Measurements from ENCODE around the gene SCLY.

SCLY gene

DNA sequence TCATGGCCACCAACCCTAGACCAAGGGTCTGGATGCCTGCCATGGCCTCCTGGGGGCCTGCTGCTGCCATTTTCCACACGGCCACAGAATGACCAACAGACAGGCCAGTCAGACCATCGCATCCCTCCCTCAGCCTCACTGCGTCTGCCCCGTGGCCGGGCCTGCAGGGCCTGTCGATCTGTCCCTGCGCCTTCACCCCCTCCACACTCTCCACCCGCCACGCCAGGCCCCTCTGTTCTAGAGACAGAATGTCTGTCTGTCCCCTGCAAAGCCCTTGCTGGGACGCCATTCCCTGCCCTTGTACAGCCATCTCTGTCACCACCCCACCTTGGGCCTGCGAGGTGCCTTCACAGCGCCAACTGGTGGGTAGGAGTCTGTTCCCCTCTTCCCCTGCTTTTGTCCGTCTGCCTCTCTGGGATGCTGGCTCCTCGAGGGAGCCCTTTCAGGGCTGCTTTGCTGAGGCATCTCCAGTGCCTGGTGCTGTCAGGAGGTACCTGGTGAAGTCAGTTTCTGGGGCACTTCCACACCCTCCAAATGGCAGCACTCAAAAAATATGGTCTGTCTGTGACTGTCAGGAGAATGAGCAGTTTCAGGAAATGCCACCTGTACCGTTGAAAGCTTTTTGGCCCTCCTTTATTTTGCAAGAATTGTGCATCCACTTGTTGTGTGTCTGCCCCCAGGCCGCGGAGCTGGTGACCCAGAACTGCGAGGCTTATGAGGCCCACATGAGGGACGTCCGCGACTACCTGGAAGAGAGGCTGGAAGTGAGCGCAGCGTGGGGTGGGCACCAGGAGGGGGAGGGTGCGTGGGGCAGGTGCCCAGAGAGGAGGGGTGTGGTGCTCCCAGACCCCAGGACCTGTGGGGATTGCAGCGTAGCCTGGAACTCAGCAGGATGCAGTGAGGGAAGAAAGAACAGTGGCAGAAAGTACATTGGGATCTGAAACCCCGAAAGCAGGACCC lies 32.7 kb downstream of the SCLY start:
- Histone ChIP-seq H3K9me3 (ENCODE audit: control insufficient read depth, insufficient read depth, low read length) (no peaks in the 10 kb centered on the region), H3K36me3 (ENCODE audit: insufficient read depth, low read length) (no peaks in the 10 kb centered on the region; the same call in 1 of the 2 replicates), H3K9ac (ENCODE audit: low read depth, low read length) (no peak overlapping the region), H3K4me1 (ENCODE audit: insufficient read depth, low read length) (peaks cover 9% of the 10 kb centered on the region)

DNA sequence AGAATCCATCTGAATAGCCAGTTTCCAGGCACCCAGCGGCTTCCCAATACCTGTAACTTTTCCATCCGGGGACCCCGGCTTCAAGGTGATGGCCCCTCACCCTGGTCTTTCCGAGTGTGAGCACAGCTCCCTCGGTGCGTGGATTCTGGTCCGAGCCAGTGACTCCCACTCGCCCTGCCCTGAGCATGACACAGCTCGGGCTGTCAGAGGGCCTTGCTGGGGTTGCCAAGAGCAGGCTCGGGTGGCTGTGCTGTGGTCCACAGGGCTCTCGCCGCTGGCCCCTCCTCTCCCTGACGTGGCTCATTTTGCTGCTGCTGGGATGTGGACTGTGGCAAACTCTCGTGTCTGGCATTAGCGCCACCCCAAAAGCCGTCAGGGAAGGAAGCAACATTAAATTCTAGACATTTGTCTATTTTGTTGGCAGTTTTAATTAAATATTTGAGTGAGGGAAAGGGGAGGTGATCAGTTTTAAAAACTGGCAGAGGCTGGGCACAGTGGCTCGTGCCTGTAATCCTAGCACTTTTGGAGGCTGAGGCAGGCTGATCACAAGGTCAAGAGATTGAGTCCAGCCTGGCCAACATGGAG lies 33.7 kb downstream of the SCLY start:
- Histone ChIP-seq H3K36me3 (ENCODE audit: insufficient read depth, low read length) (no peaks in the 10 kb centered on the region; the same call in 1 of the 2 replicates), H3K4me1 (ENCODE audit: insufficient read depth, low read length) (peaks cover 13% of the 10 kb centered on the region), H3K9me3 (ENCODE audit: control insufficient read depth, insufficient read depth, low read length) (no peaks in the 10 kb centered on the region), H3K9ac (ENCODE audit: low read depth, low read length) (no peak overlapping the region)

DNA sequence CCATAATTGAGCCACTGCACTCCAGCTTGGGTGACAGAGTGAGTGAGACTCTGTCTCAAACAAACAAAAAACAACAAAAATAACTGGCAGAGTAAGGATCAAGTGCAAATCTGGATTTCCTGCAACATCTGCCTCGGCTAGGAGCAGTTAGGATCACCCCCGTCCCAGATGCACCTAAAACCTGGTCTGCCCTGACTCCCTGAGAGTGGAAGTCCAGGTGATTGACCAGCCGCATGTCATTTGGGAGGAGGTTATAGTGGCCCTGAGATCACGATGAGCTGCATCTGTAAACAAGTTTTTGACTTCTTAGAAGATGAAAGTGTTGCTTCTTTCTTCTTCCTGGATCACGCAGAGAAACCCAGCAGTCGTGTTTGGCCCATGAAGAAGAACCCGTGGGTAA lies 34.3 kb downstream of the SCLY start:
- Histone ChIP-seq H3K9me3 (ENCODE audit: control insufficient read depth, insufficient read depth, low read length) (no peaks in the 10 kb centered on the region), H3K9ac (ENCODE audit: low read depth, low read length) (no peak overlapping the region), H3K36me3 (ENCODE audit: insufficient read depth, low read length) (no peaks in the 10 kb centered on the region; the same call in 1 of the 2 replicates), H3K4me1 (ENCODE audit: insufficient read depth, low read length) (peaks cover 13% of the 10 kb centered on the region)

DNA sequence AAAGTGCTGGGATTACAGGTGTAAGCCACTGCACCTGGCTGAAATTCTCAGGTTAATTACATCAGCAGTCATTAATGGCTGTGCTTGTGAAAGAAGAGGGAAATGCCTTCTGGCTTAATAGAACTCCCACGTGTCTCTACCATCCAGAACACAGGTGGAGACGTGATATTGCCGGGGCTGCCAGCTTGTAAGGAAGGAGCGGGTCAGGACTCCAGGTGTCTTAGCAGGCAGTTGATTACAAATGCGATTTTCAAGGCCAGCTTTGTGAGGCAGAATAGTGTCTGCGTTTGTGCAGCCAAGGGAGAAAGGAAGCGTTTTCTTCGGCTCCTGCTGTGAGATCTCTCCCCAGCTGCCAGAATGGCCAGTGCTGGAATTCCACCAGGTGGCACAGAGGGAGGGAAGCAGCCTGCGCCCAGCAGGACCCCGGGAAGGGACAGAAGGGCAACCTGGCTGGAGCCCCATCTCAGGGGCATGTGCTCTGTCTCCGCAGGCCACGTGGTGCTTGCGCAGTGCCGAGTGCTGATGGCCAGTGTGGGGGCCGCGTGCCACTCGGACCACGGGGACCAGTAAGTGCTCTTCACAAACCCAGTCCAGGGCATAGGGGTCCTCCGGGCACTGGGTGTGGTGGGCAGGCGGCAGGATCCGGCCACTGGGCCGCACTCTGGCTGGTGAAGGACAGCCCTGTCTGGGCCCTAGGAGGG lies 35.7 kb downstream of the SCLY start:
- no peak overlapping the region for H3K9ac ChIP-seq (ENCODE audit: low read depth, low read length)
- peaks cover 13% of the 10 kb centered on the region for H3K4me1 ChIP-seq (ENCODE audit: insufficient read depth, low read length)
- no peaks in the 10 kb centered on the region for H3K9me3 ChIP-seq (ENCODE audit: control insufficient read depth, insufficient read depth, low read length)
- no peaks in the 10 kb centered on the region; the same call in 1 of the 2 replicates for H3K36me3 ChIP-seq (ENCODE audit: insufficient read depth, low read length)

DNA sequence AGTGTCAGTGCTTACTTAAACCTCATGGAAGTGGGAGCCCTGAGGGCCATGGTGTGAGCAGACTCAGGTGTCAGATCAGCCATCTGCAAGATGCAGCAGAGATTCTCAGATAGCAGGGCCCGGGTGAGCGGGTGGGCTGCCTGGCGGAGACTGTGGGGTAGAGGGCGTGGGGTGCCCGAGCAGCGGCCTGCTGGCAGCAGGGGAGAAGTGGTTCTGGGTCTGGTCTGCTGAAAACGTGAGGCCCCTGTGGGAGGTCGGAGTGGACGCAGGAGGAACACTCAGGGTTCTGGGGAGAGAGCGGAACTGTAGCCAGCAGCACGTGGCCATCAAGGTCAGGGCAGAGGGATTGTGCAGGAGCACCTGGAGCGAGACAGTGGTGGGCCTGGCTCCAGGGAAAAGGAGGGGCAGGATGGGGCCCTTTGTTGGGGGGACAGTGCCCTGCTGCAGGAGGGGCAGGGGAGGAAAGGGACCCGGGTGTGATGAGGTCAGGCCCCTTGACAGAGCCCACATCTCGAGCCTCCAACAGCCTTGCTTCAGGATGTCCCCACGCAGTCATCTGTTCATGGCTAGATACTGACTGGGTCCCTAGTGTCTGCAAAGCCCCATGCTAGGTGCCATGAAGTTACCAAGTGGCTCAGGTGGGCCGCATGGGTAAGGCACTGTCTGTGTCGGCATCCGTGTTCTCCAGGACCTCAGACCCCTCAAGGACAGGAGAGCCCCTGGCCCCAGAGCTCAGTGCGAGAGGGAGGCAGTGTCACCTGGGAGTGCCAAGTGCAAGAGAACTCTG lies 36.6 kb downstream of the SCLY start:
- H3K9ac ChIP-seq (ENCODE audit: low read depth, low read length), result no peak overlapping the region
- peaks cover 13% of the 10 kb centered on the region for H3K4me1 ChIP-seq (ENCODE audit: insufficient read depth, low read length)
- H3K36me3 ChIP-seq (ENCODE audit: insufficient read depth, low read length), result no peaks in the 10 kb centered on the region; the same call in 1 of the 2 replicates
- H3K9me3 ChIP-seq (ENCODE audit: control insufficient read depth, insufficient read depth, low read length), result no peaks in the 10 kb centered on the region

DNA sequence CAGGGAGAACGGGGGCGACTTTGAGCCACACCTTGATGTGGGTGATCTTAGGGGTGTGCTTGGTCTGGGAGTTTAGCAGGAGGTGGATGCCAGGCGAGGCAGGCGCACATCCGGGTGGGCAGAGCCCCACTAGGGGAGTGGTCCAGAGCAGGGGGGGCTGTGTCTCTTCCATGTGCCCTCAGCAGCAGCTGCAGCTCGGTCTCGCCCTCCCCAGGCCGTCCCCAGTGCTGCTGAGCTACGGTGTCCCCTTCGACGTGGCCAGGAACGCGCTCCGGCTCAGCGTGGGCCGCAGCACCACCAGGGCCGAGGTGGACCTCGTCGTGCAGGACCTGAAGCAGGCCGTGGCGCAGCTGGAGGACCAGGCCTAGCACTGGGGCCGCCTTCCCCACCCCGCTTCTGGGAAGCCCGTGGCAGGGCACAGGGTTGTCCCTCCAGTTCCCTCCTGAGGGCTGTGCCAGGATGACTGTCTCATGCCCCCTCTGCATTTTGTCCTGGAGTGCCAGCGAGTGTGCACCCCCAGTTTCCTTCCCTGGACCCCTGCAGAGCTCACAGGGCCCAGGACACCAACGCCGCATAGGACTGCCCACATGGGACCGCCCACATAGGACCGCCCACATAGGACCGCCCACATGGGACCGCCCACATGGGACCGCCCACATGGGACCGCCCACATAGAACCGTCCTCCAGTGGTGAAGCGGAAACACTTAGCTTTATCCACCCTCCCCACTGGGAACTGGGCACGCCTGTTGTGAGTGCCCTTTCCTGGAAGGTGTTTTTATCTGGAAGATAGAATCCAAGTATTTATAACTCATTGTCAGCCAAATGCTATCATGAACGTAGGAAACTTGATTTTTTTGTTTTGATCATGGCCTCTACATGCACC lies 37.4 kb downstream of the SCLY start:
- Histone ChIP-seq H3K4me1 (ENCODE audit: insufficient read depth, low read length) (peaks cover 13% of the 10 kb centered on the region), H3K9ac (ENCODE audit: low read depth, low read length) (no peak overlapping the region), H3K9me3 (ENCODE audit: control insufficient read depth, insufficient read depth, low read length) (no peaks in the 10 kb centered on the region), H3K36me3 (ENCODE audit: insufficient read depth, low read length) (no peaks in the 10 kb centered on the region; the same call in 1 of the 2 replicates)

DNA sequence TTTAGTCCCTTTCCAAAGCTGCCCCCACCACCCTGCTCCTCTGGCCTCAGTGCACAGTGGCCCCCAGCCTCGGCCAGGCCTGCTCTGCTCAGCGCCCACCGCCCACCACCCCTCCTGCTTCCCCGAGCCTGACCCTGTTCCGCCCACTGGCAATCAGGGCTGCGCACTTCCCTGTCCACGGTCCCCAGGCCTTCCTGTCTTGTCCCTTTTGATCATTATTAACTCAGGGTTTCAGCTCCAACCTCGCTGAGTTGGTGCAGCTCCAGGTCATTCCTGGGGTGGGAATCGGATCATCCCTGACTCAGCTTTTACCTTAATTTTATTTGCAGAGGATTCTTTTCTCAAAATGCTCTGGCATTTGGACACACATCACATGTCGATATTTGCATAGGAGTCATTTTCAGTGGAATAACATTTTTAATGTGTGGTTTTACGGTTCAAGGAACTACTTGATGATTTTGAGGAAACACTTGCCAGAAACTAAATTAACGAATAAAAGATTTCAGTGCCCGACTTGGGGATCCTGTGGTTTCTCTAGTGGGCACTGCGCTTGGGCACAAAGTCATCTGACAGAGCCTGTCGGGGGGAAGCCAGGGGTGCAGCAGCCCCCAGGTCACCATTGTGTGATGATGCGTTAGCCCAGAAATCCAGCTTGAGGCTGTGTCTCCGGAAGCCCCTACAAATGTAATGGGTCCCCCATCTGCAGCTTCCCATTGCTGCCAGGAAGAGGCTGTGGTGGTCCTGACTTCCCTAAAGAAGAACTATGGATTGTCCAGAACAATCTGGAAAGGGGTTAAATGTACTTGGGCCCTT lies 38.3 kb downstream of the SCLY start:
- Histone ChIP-seq H3K36me3 (ENCODE audit: insufficient read depth, low read length) (no peaks in the 10 kb centered on the region; the same call in 1 of the 2 replicates), H3K9me3 (ENCODE audit: control insufficient read depth, insufficient read depth, low read length) (no peaks in the 10 kb centered on the region), H3K9ac (ENCODE audit: low read depth, low read length) (no peak overlapping the region), H3K4me1 (ENCODE audit: insufficient read depth, low read length) (peaks cover 13% of the 10 kb centered on the region)

DNA sequence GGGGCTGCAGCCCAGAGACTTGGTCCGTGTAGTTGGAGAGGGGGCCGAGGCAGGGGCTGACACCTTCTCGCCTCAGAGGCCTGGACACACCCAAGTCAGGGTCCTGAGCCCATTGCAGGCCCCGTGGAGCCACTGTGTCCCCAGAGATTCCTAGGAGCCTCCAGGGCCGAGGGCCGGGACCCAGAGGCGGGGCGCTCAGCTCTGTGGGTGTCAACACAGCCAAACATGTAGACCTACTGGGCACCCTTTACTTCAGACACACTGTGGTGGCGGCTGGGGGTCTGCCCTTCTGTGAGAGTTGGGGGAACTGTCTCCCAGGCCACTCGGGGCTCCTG lies 38.9 kb downstream of the SCLY start:
- Histone ChIP-seq H3K4me1 (ENCODE audit: insufficient read depth, low read length) (peaks cover 13% of the 10 kb centered on the region), H3K9ac (ENCODE audit: low read depth, low read length) (no peak overlapping the region), H3K9me3 (ENCODE audit: control insufficient read depth, insufficient read depth, low read length) (no peaks in the 10 kb centered on the region), H3K36me3 (ENCODE audit: insufficient read depth, low read length) (no peaks in the 10 kb centered on the region; the same call in 1 of the 2 replicates)

DNA sequence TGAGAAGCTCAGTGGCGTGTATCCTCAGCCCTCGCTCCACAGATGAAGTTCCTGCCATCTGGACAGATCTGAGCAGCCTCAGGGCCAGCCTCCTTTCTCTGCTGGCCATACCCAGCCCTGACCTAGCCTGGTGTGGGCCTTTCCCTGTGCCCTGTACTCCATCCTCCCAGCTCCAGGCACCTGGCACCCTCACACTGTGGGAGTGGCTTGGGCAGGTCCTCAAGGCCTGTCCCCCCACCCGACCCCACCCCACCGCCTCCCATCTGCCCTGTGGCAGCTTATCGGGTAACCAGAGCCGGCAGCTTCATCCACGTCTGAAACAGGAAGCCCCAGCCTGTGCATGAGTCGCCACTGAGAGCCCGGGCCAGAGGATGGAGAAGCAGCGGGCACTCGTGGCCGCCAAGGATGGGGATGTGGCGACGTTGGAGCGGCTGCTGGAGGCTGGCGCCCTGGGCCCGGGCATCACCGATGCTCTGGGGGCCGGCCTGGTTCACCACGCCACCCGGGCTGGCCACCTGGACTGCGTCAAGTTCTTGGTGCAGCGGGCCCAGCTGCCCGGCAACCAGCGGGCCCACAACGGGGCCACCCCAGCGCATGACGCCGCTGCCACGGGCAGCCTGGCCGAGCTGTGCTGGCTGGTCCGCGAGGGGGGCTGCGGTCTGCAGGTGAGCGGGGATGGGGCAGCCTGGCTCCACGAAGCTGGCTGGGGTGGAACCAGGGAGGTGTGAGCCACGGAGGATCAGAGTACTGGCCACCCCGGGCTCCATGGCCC lies 39.4 kb downstream of the SCLY start, which contains the start of gene ESPNL:
TSS of gene ESPNL (plus strand) at position 292 of the 772 bp plus-strand sequence. CDS start at position 372, 80 bp downstream.
- Histone ChIP-seq H3K9me3 (ENCODE audit: control insufficient read depth, insufficient read depth, low read length) (no peaks in the 10 kb centered on the region), H3K36me3 (ENCODE audit: insufficient read depth, low read length) (no peaks in the 10 kb centered on the region; the same call in 1 of the 2 replicates), H3K9ac (ENCODE audit: low read depth, low read length) (no peak within 1 kb of the TSS), H3K4me1 (ENCODE audit: insufficient read depth, low read length) (peaks cover 13% of the 10 kb centered on the region)

DNA sequence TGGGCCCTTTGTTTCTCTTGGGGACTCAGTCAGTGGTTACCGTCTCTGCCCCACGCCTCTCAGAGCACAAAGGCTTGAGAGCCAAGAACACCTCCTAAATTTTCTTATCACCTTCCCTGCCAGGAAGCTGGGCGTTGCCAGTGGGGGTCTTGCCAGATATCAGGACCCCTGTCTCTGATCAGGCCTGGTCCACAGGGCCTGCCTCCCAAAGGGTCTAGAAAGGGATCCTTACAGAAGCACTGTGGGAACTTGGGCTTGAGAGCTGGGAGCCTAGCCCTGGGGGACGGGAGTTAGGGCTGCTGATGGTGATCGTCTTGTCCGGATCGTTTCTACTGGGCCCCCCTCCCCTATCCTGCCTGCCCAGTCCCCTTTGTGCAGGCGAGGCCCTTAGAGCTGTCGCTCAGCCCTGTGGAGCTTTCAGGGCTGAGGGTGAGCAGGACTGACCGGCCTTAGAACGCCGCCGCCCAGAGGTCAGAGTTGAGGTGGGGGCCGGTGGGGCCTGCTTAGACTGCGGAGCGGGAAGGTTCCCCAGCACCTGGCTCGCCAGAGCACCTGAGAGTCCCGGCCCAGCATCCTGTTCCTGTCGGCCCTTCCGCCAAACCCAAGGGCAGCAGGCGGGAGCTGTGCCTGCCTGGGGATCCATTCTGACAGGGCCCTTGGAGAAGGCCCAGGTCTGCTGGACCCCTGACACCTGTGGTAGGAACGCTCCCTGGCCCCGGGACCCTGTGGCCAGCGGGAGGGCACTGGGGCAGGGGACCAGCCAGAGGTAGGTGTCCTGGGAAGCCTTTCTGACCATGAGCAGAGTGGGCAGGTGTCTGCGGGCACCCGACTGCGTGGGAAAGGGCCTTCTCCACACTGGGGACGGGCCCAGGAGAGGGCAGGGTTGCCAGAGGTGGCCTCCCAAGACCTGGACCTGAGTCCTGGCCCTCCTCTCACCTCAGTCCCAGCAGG lies 40.3 kb downstream of the SCLY start:
- no peaks in the 10 kb centered on the region for H3K9me3 ChIP-seq (ENCODE audit: control insufficient read depth, insufficient read depth, low read length)
- peaks cover 12% of the 10 kb centered on the region for H3K4me1 ChIP-seq (ENCODE audit: insufficient read depth, low read length)
- H3K9ac ChIP-seq (ENCODE audit: low read depth, low read length), result no peak overlapping the region
- no peaks in the 10 kb centered on the region for H3K36me3 ChIP-seq (ENCODE audit: insufficient read depth, low read length)
